SH-SY5Y (cell line): Measurements from ENCODE around the gene LRFN3.

Source experiments
- GATA2 ChIP-seq: IDR thresholded peaks from 2 replicates; pipeline ENCODE4 v1.6.1; 2011; ENCODE audit warnings: mild to moderate bottlenecking, low read depth, low read length
- GATA3 ChIP-seq: IDR thresholded peaks from 2 replicates; pipeline ENCODE4 v1.6.1; 2011; ENCODE audit warnings: low read depth, mild to moderate bottlenecking, low read length, moderate library complexity

The LRFN3 gene, protein sequence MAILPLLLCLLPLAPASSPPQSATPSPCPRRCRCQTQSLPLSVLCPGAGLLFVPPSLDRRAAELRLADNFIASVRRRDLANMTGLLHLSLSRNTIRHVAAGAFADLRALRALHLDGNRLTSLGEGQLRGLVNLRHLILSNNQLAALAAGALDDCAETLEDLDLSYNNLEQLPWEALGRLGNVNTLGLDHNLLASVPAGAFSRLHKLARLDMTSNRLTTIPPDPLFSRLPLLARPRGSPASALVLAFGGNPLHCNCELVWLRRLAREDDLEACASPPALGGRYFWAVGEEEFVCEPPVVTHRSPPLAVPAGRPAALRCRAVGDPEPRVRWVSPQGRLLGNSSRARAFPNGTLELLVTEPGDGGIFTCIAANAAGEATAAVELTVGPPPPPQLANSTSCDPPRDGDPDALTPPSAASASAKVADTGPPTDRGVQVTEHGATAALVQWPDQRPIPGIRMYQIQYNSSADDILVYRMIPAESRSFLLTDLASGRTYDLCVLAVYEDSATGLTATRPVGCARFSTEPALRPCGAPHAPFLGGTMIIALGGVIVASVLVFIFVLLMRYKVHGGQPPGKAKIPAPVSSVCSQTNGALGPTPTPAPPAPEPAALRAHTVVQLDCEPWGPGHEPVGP

DNA sequence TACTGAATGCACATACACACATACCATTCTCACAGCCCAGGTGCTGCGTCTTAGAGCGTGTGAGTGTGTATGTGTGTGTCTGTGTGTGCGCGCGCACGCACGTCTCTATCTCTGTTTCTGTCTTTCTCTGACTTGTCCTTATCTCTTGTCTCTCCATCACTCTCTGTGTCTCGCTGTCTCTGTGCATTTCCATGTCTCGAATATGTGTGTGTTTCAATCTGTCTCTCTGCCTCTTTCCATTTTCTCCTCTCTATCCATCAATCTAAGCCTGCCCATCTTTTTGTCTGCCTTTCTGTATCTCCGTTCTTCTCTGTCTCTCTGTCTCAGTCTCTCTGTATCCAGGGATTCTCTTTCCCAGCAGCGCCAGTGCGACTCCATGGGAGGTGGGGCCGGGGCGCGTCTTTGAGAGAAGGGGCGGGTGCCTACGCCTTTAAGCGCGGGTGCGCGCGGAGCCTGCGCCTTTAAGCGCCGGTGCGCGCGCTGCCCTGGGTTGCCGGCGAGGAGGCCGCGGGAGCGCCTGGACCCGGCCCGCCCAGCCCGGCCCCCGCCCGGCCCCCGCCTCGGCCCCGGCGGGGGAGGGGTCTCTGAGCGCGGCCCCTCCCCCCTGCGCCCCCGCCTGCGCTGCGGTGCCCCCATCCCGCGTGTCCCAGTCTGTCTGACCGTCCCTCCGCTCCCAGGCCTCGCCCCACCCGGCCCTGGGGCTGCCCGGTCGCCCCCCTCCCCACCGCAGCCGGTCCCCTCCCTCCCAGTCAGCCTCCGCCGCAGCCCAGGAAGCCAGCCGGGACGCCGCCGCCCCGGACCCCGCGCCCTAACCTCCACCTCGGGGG lies at the start of gene LRFN3:
Gene LRFN3, plus strand, starts transcription at position 464 of the 827 bp plus-strand sequence. CDS start 3,052 bp downstream, outside the sequence.
- TF ChIP-seq GATA3 (no peak), GATA2 (peak; percentile 30; the same call in 1 of the 2 replicates)

DNA sequence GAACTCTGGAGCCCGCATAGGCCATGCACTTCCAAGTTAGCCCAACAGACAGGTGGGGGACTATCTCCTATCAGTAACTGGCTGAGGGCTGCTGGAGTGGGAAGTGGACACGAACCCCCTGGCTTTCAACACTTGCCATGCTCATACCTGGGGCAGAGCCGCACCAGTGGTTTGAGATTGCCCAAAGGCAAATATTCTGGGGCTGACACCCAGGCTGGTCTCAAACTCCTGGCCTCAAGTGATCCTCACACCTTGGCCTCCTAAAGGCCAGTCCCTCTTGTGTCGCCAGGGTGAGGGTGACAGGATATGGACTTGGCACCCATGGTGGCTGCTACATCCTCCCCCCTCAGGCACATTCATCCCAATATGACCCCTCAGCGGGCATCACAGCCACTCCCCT lies 49.0 kb upstream of the LRFN3 start:
- TF ChIP-seq GATA3 = no peak

DNA sequence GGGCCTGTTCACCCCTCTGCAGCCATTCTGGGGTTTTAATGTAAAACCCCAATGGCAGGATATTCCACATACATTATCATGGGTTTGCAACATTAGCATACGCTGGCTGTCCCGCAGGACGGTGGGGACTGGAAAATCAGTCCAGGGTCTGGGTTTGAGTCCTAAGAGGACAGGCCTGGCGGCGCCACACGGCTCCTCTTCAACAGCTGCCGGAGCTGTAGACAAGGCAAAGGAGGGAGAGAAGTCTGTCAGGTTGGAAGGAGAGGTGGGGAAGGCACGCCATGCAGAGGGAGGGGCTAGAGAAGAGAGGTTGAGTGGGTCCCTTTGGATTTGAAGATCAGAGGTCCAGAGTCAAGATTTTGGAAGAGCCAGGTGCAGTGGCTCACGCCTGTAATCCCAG lies 47.8 kb upstream of the LRFN3 start:
- TF ChIP-seq GATA3 (no peak), GATA2 (no peak)

DNA sequence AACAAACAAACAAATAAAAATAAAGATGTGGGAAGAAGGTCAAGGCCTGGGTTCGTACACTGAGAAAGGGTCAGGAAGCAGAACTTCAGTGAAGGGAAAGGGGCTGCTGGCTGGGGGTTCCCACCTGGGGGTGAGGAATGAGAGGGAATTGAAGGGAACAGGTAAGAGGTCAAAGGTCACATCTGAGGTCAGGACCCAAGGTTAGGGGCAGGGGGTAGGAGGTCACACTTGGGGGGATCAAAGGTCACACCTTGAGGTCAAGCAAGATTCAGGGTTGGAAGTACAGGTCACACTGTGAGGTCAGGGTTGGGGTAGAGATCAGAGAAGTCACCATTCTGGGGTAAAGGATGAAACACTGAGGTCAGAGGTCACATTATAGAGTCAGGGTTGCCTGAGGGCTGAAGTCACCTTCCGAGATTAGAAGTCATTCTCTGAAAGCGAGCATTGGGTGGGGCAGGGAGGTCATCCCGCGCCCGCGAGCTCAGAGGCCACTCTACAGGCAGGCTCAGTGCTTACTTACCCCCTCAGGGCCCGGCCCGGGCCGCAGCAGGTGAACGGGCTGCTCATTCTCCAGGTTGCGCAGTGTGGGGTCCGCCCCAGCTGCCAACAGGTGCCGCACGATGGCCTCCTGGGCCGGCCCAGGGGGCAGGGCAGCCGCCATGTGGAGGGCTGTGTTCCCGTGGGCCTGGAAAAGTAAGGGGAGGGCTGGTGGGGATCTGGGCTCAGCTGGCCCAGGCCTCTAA lies 46.6 kb upstream of the LRFN3 start:
- TF ChIP-seq GATA3 (no peak), GATA2 (no peak)

DNA sequence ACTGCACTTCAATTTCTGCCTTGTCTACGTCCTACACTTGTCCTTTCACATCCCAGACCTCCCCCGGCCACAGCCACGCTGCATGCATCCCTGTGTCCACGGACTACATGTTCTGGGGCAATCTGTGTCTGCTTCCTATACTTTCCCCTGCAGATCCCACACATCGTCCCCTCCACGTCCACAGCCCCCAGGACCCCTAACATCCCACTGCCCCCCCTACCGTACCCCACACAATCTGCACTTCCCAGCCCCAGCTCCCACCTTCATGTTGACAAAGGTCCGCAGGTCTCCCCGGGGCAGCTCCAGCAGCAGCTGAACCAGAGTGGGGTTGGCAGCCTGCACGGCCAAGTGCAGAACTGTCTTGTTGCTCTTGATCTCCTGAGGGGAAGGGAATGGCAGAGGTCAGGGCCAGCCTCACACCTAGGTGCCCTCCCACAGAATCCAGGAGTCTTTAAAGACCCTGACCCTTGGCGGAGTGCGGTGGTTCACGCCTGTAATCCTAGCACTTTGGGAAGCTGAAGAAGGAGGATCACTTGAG lies 46.0 kb upstream of the LRFN3 start:
- TF ChIP-seq GATA3 = no peak
- TF ChIP-seq GATA2 = no peak

DNA sequence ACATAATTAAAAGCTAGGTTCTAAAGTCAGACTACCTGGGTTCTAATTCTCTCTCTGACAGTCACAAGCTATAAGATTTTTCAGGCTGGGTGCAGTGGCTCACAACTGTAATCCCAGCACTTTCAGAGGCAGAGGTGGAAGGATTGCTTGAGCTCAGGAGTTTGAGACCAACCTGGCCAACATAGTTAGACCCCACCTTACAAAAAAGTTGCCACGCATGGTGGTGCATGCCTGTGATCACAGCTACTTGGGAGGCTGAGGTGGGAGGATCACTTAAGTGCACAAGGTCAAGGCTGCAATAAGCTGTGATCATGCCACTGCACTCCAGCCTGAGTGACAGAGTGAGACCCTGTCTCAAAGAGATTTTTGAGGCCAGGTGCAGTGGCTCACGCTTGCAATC lies 41.8 kb upstream of the LRFN3 start:
- TF ChIP-seq GATA2 (no peak), GATA3 (no peak)

DNA sequence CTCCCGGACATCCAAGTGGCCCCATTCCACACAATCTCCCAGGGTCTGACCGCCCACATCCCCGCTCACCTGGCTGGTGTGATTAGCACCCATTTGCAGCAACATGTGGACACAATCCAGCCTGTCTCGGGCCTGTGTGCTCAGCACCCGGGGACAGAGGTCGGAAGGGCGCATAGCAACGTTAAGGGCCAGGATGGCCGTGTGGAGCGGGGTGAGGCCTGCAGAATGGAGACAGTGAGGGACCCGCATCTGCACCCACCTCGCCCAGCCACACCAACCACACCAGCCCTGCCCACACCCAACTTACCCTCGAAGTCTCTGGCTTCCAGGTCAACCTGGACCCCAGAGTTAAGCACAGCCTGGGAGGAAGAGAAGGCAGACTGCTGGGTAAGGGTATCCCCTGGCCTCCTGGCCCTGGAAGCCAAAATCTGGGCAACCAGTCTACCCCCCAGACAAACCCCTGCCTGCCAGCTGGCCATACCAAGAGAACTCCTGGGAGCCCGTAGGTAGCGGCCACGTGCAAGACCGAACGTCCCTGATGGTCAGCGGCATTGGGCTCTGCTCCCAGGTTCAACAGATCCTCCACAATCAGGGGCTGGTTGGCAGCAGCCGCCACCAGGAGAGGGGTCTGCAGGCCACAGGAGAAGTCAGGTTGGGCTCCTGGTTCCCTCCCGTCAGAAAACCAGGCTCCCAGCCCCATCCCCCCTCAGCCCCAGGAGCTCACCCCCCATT lies 40.1 kb upstream of the LRFN3 start:
- TF ChIP-seq GATA2 = no peak
- TF ChIP-seq GATA3 = no peak

DNA sequence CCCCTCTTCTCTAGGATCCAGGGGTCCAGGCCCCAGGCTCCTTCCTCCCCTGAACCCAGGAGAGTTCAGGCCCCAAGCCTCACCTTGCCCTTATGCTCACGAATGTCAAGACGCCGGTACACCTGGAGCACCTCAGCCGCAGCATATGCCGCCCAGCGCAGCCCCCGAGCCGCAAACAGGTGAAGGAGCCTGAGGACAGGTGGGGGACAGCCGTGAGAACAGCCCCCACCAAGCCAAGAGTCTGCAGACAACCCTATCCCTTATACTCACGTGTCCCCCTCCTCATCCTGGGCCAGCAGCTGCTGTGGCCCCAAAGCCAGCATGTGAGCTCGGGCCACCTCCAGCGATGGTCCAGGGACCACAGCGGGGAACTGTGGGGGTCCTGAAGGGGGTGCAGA lies 39.5 kb upstream of the LRFN3 start:
- TF ChIP-seq GATA3 = no peak
- TF ChIP-seq GATA2 = no peak

DNA sequence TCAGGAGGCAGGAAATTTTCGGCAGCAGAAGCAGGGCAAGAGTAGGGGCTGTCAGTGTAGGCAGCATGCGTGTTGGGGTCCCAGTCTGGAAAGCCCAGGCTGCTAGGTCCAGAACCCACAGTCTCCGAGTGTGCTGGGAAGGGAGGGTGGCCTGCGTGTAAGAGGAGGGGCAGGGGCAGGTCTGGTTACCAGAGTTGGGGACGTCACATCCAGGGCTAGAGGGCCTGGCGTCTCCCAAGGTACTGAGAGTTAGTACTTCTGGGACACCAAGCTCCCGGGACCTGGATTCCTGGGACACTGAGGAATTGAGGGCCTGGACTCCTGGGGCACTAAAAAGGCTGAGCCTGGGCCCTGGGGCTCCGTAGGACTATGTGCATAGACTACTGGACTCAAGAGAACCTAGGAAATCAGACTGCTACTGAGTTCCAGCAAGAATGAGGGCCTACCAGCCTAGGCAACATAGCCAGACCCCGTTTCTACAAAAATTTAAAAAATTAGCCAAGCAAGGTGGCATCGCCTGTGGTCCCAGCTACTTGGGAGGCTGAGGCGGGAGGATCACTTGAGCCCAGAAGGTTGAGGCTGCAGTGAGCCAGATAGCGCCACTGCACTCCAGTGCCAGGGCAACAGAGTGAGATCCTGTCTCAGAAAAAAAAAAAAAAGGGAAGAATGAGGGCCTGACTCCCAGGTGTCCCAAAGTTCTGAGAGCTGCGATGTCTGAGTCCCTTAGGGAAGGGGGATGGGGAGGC lies 38.3 kb upstream of the LRFN3 start:
- no peak for TF ChIP-seq GATA2
- no peak for TF ChIP-seq GATA3

DNA sequence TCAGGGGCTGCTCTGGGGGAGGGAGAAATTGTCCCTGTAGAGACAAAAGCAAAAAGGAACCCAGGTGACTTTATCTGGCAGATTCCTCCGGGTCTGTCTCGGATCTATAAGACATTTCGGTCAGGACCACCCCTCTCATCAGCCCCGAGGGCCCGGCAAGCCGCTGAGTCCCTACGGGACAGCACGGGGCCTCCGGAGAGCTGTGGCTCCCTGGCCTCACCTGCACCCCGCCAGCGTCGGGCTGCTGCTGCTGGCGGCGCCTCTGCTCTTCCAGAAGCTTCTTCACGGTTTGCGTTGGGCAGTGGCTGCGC lies 37.7 kb upstream of the LRFN3 start:
- TF ChIP-seq GATA3 = no peak
- no peak for TF ChIP-seq GATA2

DNA sequence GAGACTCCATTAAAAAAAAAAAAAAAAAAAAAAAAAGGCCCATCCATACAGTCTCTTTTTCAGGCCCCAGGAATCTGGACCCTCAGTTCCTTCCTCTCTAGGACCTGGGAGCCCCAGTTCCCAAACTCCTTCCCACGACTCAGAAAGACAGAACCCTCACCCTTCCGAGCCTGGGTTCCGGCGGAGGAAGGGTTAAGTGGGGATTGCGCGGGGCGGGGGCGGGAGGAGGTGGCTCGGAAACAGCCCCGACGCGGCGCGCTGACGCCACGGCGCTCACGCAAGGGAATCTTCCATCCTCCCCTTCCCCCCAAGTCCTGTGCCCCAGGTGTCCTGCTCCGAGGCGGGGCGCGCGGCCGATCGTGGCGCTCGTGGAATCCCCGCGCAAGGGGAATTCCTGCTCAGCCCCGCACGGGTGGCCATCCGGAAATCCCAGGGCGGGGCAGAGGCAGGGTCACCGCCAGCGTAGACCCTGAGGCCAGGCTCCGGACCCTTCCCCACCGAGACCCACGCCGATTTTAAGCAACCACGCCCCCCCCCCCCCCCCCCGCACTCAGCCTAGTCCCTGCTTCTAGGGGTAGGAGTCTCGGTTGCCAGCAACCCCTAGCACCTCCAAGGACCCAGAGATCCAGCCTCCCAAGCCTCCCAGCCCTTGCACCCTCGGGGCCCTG lies 36.5 kb upstream of the LRFN3 start:
- no peak for TF ChIP-seq GATA3
- no peak for TF ChIP-seq GATA2

DNA sequence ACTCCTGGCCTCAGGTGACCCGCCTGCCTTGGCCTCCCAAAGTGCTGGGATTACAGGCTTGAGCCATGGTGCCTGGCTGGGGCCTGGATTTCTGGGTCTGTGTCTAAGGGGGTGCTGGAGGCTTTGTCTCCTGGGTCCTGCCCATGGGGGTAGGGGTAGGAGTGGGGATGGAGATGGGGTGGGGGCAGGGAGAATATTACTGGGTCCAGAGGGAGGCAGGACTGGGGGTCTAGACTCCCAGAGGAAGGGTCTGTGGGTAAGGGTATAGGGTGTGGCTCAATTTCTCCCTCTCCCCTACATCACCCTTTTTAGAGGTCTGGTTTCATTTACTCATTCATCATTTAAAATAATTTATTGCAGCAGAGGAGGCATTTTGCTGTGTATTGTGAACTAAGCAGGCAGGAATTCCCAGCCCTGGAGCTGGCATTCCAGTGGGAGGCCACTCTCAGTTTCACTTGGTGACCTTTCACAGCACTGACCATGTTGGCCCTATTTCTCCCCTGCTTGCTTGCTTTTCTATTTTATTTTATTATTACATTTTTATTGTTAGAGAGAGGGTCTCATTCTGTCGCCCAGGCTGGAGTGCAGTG lies 35.0 kb upstream of the LRFN3 start:
- TF ChIP-seq GATA2 = no peak
- TF ChIP-seq GATA3 = no peak
